ENCODE results near the gene DTX2.
"Not testable (repeated sequence)": the region's sequence is repeated elsewhere in the genome, so short reads cannot be mapped to it uniquely, and the experiment has no call there.

DNA sequence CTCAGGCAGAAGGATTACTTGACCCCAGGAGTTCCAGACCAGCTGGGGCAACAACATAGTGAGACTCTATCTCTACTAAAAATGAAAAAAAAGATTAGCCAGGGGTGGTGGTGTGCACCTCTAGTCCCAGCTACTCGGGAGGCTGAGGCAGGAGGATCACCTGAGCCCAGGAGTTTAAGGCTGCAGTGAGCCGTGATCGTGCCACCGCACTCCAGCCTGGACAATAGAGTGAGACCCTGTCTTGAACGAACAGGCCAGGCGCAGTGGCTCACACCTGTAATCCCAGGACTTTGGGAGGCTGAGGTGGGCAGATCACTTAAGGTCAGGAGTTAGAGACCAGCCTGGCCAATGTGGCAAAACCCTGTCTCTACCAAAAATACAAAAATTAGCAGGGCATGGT is 55.4 kb downstream of the DTX2 start:
- TF ChIP-seq, protein P1, sequence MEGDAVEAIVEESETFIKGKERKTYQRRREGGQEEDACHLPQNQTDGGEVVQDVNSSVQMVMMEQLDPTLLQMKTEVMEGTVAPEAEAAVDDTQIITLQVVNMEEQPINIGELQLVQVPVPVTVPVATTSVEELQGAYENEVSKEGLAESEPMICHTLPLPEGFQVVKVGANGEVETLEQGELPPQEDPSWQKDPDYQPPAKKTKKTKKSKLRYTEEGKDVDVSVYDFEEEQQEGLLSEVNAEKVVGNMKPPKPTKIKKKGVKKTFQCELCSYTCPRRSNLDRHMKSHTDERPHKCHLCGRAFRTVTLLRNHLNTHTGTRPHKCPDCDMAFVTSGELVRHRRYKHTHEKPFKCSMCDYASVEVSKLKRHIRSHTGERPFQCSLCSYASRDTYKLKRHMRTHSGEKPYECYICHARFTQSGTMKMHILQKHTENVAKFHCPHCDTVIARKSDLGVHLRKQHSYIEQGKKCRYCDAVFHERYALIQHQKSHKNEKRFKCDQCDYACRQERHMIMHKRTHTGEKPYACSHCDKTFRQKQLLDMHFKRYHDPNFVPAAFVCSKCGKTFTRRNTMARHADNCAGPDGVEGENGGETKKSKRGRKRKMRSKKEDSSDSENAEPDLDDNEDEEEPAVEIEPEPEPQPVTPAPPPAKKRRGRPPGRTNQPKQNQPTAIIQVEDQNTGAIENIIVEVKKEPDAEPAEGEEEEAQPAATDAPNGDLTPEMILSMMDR (conservative IDR thresholded peaks at IDR 0.05): not testable (repeated sequence)
- TF ChIP-seq EZH2 (IDR thresholded peaks at IDR 0.05; ENCODE audit: low read depth): not testable (repeated sequence)

Measured in PC-9 (cell line).